DOHH2 (cell line): Measurements from ENCODE around the gene NKTR.

Experiments used
- CTCF ChIP-seq: fragments of 200-600 bp; sonication (generic); IDR thresholded peaks from one replicate; pipeline ENCODE4 v1.5.1; 2014; ENCODE audit warnings: antibody characterized with exemption, mild to moderate bottlenecking, low read depth, low read length; ENCODE audit not compliant: poor library complexity, severe bottlenecking
- EZH2phosphoT487 ChIP-seq: fragments of 200-600 bp; sonication (generic); IDR thresholded peaks from 2 replicates; pipeline ENCODE4 v1.6.1; 2017; ENCODE audit warnings: borderline replicate concordance, mild to moderate bottlenecking, antibody characterized with exemption, low read length, moderate library complexity, mixed read lengths

- TF ChIP-seq CTCF (no peak), EZH2phosphoT487 (no peak)
These were observed 90.5 kb downstream of the NKTR start for GRCh38 chr3:42690766-42691680.
